GM21786 (cell line): ENCODE data around the gene MCUR1.
"Not testable (repeated sequence)": the region's sequence is repeated elsewhere in the genome, so short reads cannot be mapped to it uniquely, and the experiment has no call there.

ENCODE experiments used
- ATAC-seq: cut with Tn5 transposase; IDR thresholded peaks from one replicate; pipeline ENCODE4 v1.9.1; 2021; ENCODE audit not compliant: unreplicated experiment

Gene MCUR1

GRCh38 chr6:13780162-13780561 is 34.2 kb downstream of the MCUR1 start:
- ATAC-seq, result not testable (repeated sequence)

GRCh38 chr6:13778028-13778427 is 36.3 kb downstream of the MCUR1 start:
- no peak for ATAC-seq

- no peak for ATAC-seq
Observed at GRCh38 chr6:13776602-13777001, 37.8 kb downstream of the MCUR1 start.

GRCh38 chr6:13775466-13775865 is 38.9 kb downstream of the MCUR1 start:
- not testable (repeated sequence) for ATAC-seq

GRCh38 chr6:13772358-13773030 is 41.9 kb downstream of the MCUR1 start:
- not testable (repeated sequence) for ATAC-seq

- no peak for ATAC-seq
Observed at GRCh38 chr6:13769655-13770053, 44.7 kb downstream of the MCUR1 start.

GRCh38 chr6:13769034-13769654 is 45.2 kb downstream of the MCUR1 start:
- ATAC-seq, result no peak

- no peak for ATAC-seq
Observed at GRCh38 chr6:13767121-13767808, 47.1 kb downstream of the MCUR1 start.

- no peak for ATAC-seq
Observed at GRCh38 chr6:13766201-13766634, 48.1 kb downstream of the MCUR1 start.

GRCh38 chr6:13765570-13765969 is 48.8 kb downstream of the MCUR1 start:
- ATAC-seq, result no peak

GRCh38 chr6:13764996-13765395 is 49.4 kb downstream of the MCUR1 start:
- no peak for ATAC-seq

GRCh38 chr6:13763740-13764381 is 50.5 kb downstream of the MCUR1 start:
- peak; percentile 53 for ATAC-seq

- ATAC-seq, result no peak
Observed at GRCh38 chr6:13762611-13763441, 51.5 kb downstream of the MCUR1 start.

- no peak for ATAC-seq
Observed at GRCh38 chr6:13761361-13762036, 52.9 kb downstream of the MCUR1 start.

- ATAC-seq, result no peak
Observed at GRCh38 chr6:13760307-13761304, 53.8 kb downstream of the MCUR1 start.

GRCh38 chr6:13759025-13759424 is 55.3 kb downstream of the MCUR1 start:
- ATAC-seq, result no peak

GRCh38 chr6:13754644-13755043 is 59.7 kb downstream of the MCUR1 start:
- no peak for ATAC-seq

- no peak for ATAC-seq
Observed at GRCh38 chr6:13743736-13744127, 70.6 kb downstream of the MCUR1 start.
